Measurements from ENCODE around the gene CAPZA3. TPM values are rescaled to one million over a fixed set of nuclear protein-coding genes. Genes with fewer than 3 reads are reported as not detected.
"Not testable (repeated sequence)": the region's sequence is repeated elsewhere in the genome, so short reads cannot be mapped to it uniquely, and the experiment has no call there.

The CAPZA3 gene
- total and polyA plus RNA-seq, 2 donors (not counting 1 experiment from before 2014, with no cell fraction given): not detected

DNA sequence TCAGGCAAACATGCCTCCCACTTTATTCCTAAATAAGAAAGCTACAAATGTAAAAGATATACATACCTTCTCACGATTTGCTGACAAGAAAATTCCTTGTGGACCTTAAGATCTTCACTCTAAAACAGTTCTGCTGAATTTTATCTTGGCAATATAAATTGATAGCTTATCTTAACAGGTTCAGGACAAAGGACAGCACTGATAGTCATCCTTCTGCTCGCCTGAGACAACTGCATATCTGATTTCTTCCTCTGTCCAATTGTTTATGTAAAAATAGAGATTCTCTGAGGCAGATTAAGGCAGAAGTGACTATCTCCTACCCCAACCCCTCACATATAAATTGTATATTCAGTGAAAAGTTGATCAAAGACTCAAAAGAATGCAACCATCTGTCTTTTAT is 44.9 kb downstream of the CAPZA3 start:
- Mint-ChIP-seq H3K27ac (no peak overlapping the region), H3K4me3 (no peak overlapping the region), H3K9me3 (ENCODE audit: insufficient read depth) (peaks cover 9% of the 10 kb centered on the region), H3K4me1 (no peaks in the 10 kb centered on the region), H3K27me3 (no peaks in the 10 kb centered on the region)
- Histone ChIP-seq H3K79me2 (ENCODE audit: control insufficient read depth, insufficient read depth, low read length) (no peaks in the 10 kb centered on the region), H3K9ac (ENCODE audit: low read length) (no peak overlapping the region), H3K27ac (ENCODE audit: low read length in 2 of 2) (no peak overlapping the region), H2AFZ (ENCODE audit: insufficient read depth, low read depth, low read length, poor library complexity, severe bottlenecking) (no peak overlapping the region), H3K4me1 (ENCODE audit: control insufficient read depth in 2 of 2, insufficient read depth in 2 of 2, low read length in 2 of 2) (no peaks in the 10 kb centered on the region), H3K9me3 (ENCODE audit: control extremely low read depth in 1 of 3, control insufficient read depth in 2 of 3, insufficient read depth in 1 of 3, low read length in 2 of 3) (peaks cover 0 to 3% (median 0%) of the 10 kb centered on the region in 3 donors), H3K36me3 (replicated peaks in 1 of 2; ENCODE audit: control extremely low read depth in 1 of 2, control insufficient read depth in 1 of 2, extremely low read depth in 1 of 2, insufficient read depth in 2 of 2, low read length in 1 of 2) (no peaks in the 10 kb centered on the region), H3K27me3 (replicated peaks in 1 of 4; ENCODE audit: control extremely low read depth in 1 of 4, control insufficient read depth in 3 of 4, insufficient read depth in 4 of 4, low read length in 3 of 4) (no peaks in the 10 kb centered on the region), H3K4me3 (ENCODE audit: control extremely low read depth in 1 of 5, extremely low read depth in 1 of 5, insufficient read depth in 1 of 5, low read depth in 2 of 5, low read length in 4 of 5) (no peak overlapping the region), H3K4me2 (replicated peaks; ENCODE audit: low read depth, low read length, poor library complexity, severe bottlenecking) (no peak overlapping the region), H4K20me1 (ENCODE audit: control insufficient read depth, insufficient read depth, low read length, poor library complexity, severe bottlenecking) (no peaks in the 10 kb centered on the region)
- ChIA-PET POLR2A (no interaction called here), CTCF (no interaction called here)
- intact Hi-C loops (cut with micrococcal nuclease): no loop called here
- DNase-seq (no peak), ATAC-seq (ENCODE audit: low read depth) (no peak)
- WGBS (ENCODE audit: insufficient coverage): no CpG with 5 or more reads among the region's 2 CpGs
- TF ChIP-seq, protein P1, sequence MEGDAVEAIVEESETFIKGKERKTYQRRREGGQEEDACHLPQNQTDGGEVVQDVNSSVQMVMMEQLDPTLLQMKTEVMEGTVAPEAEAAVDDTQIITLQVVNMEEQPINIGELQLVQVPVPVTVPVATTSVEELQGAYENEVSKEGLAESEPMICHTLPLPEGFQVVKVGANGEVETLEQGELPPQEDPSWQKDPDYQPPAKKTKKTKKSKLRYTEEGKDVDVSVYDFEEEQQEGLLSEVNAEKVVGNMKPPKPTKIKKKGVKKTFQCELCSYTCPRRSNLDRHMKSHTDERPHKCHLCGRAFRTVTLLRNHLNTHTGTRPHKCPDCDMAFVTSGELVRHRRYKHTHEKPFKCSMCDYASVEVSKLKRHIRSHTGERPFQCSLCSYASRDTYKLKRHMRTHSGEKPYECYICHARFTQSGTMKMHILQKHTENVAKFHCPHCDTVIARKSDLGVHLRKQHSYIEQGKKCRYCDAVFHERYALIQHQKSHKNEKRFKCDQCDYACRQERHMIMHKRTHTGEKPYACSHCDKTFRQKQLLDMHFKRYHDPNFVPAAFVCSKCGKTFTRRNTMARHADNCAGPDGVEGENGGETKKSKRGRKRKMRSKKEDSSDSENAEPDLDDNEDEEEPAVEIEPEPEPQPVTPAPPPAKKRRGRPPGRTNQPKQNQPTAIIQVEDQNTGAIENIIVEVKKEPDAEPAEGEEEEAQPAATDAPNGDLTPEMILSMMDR (IDR thresholded peaks at IDR 0.05): no peak
- no peak for TF ChIP-seq EZH2 (IDR thresholded peaks at IDR 0.05; ENCODE audit: borderline replicate concordance, insufficient read depth, low read depth, low read length, poor library complexity, severe bottlenecking)

DNA sequence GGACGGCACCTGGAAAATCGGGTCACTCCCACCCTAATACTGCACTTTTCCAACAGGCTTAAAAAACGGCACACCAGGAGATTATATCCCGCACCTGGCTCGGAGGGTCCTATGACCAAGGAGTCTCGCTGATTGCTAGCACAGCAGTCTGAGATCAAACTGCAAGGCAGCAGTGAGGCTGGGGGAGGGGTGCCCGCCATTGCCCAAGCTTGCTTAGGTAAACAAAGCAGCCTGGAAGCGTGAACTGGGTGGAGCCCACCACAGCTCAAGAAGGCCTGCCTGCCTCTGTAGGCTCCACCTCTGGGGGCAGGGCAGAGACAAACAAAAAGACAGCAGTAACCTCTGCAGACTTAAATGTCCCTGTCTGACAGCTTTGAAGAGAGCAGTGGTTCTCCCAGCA is 47.5 kb downstream of the CAPZA3 start:
- CTCF ChIA-PET; DNase-seq; H3K36me3 ChIP-seq (replicated peaks in 1 of 2; ENCODE audit: control extremely low read depth in 1 of 2, control insufficient read depth in 1 of 2, extremely low read depth in 1 of 2, insufficient read depth in 2 of 2, low read length in 1 of 2); intact Hi-C loops (cut with micrococcal nuclease); H3K9ac ChIP-seq (ENCODE audit: low read length); H3K27ac Mint-ChIP-seq; H3K27me3 ChIP-seq (replicated peaks in 1 of 4; ENCODE audit: control extremely low read depth in 1 of 4, control insufficient read depth in 3 of 4, insufficient read depth in 4 of 4, low read length in 3 of 4); H2AFZ ChIP-seq (ENCODE audit: insufficient read depth, low read depth, low read length, poor library complexity, severe bottlenecking); H3K79me2 ChIP-seq (ENCODE audit: control insufficient read depth, insufficient read depth, low read length); H4K20me1 ChIP-seq (ENCODE audit: control insufficient read depth, insufficient read depth, low read length, poor library complexity, severe bottlenecking); H3K9me3 Mint-ChIP-seq (ENCODE audit: insufficient read depth); ATAC-seq (ENCODE audit: low read depth); H3K27ac ChIP-seq (ENCODE audit: low read length in 2 of 2); H3K4me3 Mint-ChIP-seq; H3K27me3 Mint-ChIP-seq; H3K4me1 ChIP-seq (ENCODE audit: control insufficient read depth in 2 of 2, insufficient read depth in 2 of 2, low read length in 2 of 2); H3K4me3 ChIP-seq (ENCODE audit: control extremely low read depth in 1 of 5, extremely low read depth in 1 of 5, insufficient read depth in 1 of 5, low read depth in 2 of 5, low read length in 4 of 5); H3K4me1 Mint-ChIP-seq; H3K9me3 ChIP-seq (ENCODE audit: control extremely low read depth in 1 of 3, control insufficient read depth in 2 of 3, insufficient read depth in 1 of 3, low read length in 2 of 3); POLR2A ChIA-PET; H3K4me2 ChIP-seq (replicated peaks; ENCODE audit: low read depth, low read length, poor library complexity, severe bottlenecking): not testable (repeated sequence)
- 94% methylated on average over 2 of the region's 8 CpGs for WGBS (ENCODE audit: insufficient coverage)

Other genes with a start within 250 kb of the CAPZA3 start
- gene PLCZ1, start 107 bp upstream of the CAPZA3 start, total RNA-seq: not detected in 2 replicates
- not detected in 2 replicates for gene PLCZ1, start 107 bp upstream of the CAPZA3 start, polyA plus RNA-seq